NCI-H1092 treated with DMSO at 0.1 percent for 48 hours (cell line): ENCODE data around the gene CHST15.

ENCODE experiments used
- DNase-seq: peaks from one replicate; lab custom pipeline; 2025; lab: John Stamatoyannopoulos, UW

Gene CHST15

GRCh38 chr10:124010563-124011131 lies 82.8 kb downstream of the CHST15 start:
- DNase-seq, result no peak

DNA sequence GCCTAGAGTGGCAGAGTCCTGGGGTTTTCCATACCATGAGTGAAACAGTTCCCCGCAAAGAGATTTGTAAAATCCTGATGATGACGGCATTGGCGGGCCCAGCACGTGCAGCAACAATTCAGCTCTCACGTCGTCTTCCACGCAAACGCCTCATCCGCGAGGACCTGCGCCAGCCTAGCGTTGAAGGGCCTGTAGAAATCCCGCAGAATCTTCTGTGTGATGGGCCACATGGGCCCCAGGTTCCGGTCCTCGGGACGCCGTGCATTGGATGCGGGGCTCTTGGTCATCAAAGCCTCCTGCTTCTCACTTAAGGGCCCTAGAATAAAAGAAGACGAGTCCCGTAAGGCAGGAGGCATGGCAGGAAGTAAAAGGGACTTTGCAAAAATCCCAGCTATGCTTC lies 83.4 kb downstream of the CHST15 start:
- DNase-seq, result no peak

DNA sequence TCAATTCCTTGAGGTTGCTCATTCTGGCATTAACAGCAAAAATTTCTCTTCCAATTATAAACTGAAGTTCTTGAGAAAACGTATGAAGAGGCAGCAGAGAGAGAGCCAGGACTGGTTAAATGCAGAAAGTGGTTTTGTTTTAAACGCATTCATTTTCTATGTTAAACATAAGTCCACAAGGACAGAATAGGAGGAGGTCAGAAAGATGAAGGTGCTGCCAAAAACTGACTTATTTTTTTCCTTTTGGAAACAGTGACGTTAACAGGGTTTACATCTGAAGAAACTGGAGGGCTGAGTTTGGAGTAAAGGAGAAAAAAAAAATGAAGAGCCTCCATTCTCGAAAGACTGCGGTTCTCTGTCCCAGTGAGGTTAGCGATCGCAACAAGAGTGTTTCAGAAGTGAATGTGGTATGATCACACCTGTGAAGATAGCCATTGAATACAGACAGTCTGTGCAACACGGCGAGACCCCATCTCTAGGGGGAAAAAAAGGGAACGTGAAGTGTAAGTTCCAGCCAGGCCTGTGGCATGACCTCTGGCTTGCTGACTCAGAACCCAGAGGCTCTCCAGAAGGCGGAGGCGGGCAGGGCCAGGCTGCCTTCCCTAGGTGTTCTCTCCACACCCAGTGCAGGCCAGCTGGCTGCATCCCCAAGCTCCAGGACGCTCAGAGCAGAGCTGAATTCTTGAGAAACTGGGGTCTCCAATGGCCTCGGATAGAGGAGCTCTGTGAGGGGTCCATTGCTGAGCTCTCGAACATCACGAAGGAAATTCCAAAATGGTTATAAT lies 84.0 kb downstream of the CHST15 start:
- no peak for DNase-seq

- no peak for DNase-seq
Measured at GRCh38 chr10:124008681-124009080, 84.7 kb downstream of the CHST15 start.

DNA sequence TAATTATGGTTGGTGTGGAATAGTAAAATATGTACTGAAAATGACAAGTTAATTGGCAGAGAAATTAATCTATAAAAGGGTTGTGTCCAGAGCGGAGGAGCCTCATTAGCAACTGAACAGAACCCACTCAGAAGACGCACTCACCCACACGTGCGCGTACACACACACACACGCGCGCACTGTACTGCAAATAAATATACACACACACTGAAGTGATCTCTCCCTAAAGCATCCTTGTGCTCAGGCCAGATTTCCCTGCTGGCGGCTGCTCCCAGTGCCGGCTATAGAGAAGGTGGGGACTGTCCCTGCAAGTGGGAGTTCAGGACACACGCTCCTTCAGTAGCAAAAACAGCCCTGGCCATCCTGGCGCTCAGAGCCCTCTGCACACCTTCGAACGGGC lies 85.2 kb downstream of the CHST15 start:
- peak; percentile 11 for DNase-seq

GRCh38 chr10:124007773-124008145 lies 85.6 kb downstream of the CHST15 start:
- no peak for DNase-seq

DNA sequence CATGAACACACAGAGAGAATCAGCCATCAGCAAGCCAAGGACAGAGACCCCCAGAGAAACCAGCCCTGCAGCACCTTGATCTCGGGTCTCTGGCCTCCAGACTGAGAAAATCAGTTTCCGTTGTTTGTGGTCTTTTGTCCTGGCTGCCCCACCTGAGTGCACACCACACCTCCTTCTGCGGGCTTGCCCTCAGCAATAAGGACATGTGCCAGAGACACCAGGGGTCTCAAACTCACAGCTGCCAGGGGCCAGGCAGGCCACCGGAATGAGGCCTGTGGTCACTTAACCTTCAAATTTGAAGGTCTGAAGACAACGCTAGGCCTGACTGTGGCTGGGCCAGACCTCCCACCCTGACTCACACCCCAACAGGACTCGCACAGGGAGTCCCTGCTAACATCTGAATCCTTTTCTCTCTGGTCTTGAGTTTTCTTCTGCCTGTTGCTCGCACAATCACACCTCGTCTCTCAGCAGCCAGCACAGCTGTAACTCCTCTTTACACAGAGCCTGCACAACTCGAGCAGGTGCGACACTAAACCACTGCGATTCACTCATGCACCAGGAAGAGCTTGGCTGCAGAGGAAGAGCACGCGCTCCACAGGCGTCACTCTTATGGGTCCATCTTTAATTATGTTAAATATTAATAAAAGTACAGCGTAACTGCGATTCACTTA lies 86.2 kb downstream of the CHST15 start:
- no peak for DNase-seq

DNA sequence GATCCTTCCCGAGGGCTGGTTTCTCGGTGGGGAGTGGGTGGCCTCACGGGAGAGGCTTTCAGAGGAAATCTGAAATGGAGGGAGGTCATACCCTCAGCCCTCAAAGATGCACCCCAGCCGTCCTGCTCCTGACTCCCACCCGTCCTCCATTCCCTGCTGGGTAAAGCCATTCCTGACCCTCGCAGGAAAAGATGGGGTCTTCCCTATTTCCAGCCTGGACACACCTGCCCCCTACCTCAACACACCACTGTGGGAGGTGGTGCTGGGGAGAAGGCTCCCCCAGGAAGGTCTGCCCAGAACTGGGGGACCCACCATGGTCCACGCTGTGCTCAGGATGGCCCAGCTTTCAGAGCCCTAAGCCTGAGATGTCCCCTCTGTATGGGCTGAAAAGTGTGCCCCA lies 86.9 kb downstream of the CHST15 start:
- DNase-seq, result no peak

DNA sequence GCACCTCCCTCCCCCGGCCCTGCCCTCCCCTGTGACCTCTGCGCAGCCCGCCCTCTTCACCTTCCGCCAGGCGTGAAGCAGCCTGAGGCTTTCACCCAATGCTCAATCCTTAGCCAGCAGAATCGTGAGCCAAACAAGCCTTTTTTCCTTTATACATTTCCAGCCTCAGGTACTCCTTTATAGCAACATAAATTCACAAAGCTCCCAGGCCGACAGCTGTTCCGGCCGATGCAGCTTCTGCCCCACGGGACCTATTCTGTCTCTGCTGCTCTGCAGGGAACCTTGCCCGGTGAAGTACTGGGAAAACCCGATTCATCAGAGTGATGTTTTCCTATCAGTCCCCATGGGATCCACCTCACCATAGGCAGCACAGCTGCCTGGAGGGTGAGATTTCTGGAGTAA lies 87.4 kb downstream of the CHST15 start:
- peak; percentile 73 for DNase-seq

GRCh38 chr10:124005091-124005490 lies 88.3 kb downstream of the CHST15 start:
- no peak for DNase-seq

DNA sequence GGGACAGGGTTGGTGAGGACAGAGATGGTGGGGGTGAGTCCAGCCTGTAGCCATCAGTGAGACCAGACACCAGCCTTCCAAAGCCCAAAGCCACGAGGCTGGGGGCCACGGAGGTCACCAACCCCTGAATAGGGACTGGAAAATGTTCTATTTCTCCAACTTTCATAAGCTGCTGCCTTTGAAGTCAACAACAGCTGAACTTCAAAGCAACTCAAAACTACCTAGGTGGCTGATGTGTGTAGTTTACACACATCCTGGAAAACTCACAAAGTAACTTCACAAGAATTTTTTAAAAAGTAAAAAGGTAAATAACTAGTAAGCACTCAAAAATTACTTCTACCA lies 88.8 kb downstream of the CHST15 start:
- DNase-seq, result no peak

- DNase-seq, result no peak
Measured at GRCh38 chr10:124003871-124004662, 89.3 kb downstream of the CHST15 start.

DNA sequence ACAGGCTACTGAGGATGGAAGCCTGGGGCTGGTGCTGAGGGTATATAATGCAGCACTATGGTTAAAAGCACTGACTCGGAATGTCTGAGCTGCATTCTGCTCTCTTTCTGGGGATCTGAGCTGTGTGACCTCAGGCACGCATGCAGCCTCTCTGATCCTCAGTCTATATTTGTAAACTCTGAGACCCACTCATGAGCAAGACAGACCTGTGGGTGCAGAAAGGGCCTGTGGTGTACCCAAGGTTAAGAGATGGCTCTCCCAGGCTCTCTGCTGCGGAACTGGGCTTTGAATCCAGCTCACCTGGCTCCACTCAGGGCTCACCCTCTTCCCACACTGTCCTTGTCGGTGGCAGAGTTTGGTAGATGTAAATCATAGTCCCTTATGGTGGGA lies 89.9 kb downstream of the CHST15 start:
- no peak for DNase-seq

GRCh38 chr10:124003070-124003419 lies 90.4 kb downstream of the CHST15 start:
- no peak for DNase-seq

DNA sequence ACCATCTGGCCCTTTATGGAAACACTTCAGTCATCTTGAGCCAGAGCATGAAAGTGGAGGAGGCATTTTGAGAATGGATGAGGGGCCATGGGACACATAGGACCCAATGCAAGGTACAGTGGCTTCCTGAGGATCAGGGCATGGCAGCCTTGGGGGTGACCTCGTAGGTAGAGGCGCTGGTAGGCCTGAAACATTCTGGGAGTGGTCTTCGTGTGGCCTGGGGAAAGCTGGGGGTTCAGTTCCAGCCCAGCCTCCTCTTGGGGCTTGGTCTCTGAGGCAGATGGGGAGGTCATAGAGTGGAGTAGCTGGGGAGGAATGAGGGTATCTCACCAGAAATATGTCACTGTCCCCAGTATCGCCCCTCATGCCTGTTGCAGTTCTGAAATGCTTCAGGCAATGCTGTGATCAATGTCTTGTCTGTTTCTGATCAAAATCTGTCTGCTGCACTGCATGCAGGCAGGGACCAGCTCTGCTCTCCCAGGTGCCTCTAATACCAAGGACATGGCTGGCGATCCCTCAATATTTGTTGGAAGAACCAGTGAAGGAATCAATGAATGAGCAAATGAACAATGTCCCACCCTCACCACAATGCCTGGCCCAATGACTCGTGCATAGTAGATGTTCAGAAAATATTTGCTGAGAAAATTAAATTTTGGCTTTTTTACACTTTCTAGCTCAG lies 90.9 kb downstream of the CHST15 start:
- no peak for DNase-seq

GRCh38 chr10:124001391-124002148 lies 91.8 kb downstream of the CHST15 start:
- DNase-seq, result no peak

DNA sequence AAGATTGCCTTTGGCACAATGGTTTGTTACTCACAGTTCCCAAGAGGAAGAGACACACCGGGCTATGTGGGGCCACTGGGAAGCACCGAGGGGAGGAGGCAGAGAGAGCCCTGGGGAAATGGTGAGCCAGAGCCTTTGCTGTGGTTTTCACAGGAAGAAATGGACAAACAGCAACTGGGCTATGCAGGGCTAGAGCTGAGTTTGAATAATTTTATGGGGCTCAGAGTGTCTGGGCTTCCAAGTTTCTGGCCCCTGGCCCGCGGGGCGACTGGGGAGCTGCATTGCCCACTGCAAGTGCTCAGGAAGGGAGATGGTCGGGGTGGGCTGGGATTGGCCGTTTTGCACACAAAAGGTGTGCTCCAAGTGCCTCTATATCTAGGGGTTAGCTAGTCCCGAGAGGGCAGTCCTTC lies 92.6 kb downstream of the CHST15 start:
- no peak for DNase-seq

DNA sequence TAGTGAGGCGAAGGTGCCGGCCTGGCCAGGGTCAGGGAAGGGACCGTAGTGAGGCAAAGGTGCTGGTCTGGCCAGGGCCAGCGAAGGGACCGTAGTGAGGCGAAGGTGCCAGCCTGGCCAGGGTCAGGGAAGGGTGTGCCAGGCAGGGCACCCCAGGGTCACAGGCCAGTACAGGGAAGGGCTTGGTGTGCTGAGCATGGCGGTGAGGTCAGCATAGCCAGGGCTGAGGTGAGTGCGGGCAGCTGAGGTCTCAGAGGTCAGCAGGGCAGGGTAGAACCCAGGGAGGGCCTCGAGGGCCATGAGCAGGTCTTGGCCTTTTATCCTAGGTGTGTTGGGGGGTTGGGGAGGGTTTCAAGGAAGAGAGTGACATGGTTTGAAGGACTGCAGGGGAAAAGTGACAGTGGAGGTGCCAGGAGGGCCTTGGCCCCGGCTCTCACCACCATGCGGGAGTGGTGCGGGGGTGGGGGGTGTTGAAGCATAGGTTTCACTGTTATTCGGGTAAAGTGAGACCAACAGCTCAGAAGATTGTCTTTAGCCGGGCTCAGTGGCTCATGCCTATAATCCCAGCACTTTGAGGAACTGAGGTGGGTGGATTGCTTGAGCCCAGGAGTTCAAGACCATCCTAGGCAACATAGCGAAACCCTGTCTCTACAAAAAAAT lies 93.3 kb downstream of the CHST15 start:
- no peak for DNase-seq

DNA sequence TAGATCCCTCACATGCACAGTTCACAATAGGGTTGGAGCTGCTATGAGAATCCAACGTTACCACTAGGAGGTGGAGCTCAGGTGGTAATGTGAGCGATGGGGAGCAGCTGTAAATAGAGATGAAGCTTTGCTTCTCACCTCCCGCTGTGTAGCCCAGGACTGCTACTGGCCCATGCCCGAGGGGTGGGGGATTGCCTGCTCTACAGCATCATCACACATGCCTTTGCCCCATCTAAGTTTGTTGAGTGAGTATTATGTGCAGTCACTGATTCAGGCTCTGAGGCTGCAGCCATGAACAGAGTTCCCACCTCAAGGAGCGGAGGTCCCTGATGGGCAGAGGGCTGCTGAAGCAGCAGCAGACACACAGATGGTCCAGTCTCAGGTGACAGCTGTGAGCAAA lies 94.1 kb downstream of the CHST15 start:
- DNase-seq, result no peak

- no peak for DNase-seq
Measured at GRCh38 chr10:123998197-123999141, 94.9 kb downstream of the CHST15 start.
